ENCODE results near the gene AHNAK. TPM values are rescaled to one million over a fixed set of nuclear protein-coding genes. Genes with fewer than 3 reads are reported as not detected.

AHNAK gene
- total and polyA plus RNA-seq, 2 donors (not counting 3 experiments of a cell fraction or from before 2014, with no cell fraction given) = 35.2 to 436 TPM

GRCh38 chr11:62466444-62466843 lies 80.2 kb downstream of the AHNAK start:
- FAIRE-seq (no peak), DNase-seq (ENCODE audit: low read depth, low spot score) (no peak)
- intact Hi-C loops (cut with micrococcal nuclease) = no loop called here
- no peak for TF ChIP-seq MYC (IDR thresholded peaks at IDR 0.05; ENCODE audit: low read depth, low read length)
- TF ChIP-seq FOS (IDR thresholded peaks at IDR 0.05; ENCODE audit: borderline replicate concordance, insufficient read depth, low read length) = no peak
- no peak for TF ChIP-seq MAX (IDR thresholded peaks at IDR 0.05; ENCODE audit: insufficient read depth, insufficient read length)
- no peak for TF ChIP-seq GATA2 (IDR thresholded peaks at IDR 0.05; ENCODE audit: insufficient read depth, insufficient read length, low read depth, low read length)
- TF ChIP-seq POLR2A (IDR thresholded peaks at IDR 0.05; ENCODE audit: low read depth, low read length) = no peak
- no peak for TF ChIP-seq EZH2 (IDR thresholded peaks at IDR 0.05; ENCODE audit: borderline replicate concordance, low read depth, low read length, severe bottlenecking)
- no peak for TF ChIP-seq CTCF (IDR thresholded peaks at IDR 0.05; ENCODE audit: extremely low read depth in 1 of 2, insufficient read depth in 1 of 2, low read depth in 1 of 2, low read length in 2 of 2)
- Histone ChIP-seq H3K4me2 (ENCODE audit: insufficient read depth, low read length) (no peak overlapping the region), H2AFZ (ENCODE audit: low read depth, low read length) (no peak overlapping the region), H3K36me3 (ENCODE audit: control insufficient read depth in 2 of 2, extremely low read depth in 1 of 2, insufficient read depth in 2 of 2, low read length in 2 of 2) (no peaks in the 10 kb centered on the region), H3K4me3 (replicated peaks in 1 of 3; ENCODE audit: insufficient read depth in 1 of 3, low read depth in 1 of 3, low read length in 3 of 3) (no peak overlapping the region), H3K9me1 (replicated peaks; ENCODE audit: control insufficient read depth, extremely low read depth, insufficient read depth, low read length) (no peaks in the 10 kb centered on the region), H3K4me1 (ENCODE audit: control insufficient read depth, extremely low read depth, insufficient read depth, low read length) (no peaks in the 10 kb centered on the region), H3K9me3 (replicated peaks; ENCODE audit: control insufficient read depth, insufficient read depth, low read length) (no peaks in the 10 kb centered on the region), H3K27ac (ENCODE audit: insufficient read depth, low read depth, low read length) (no peak overlapping the region), H3K9ac (replicated peaks; ENCODE audit: extremely low read depth, insufficient read depth, low read length) (no peak overlapping the region), H4K20me1 (replicated peaks; ENCODE audit: control insufficient read depth, extremely low read depth, insufficient read depth, low read length) (no peaks in the 10 kb centered on the region), H3K79me2 (ENCODE audit: control insufficient read depth, insufficient read depth, low read length) (no peaks in the 10 kb centered on the region), H3K27me3 (ENCODE audit: control insufficient read depth in 2 of 2, insufficient read depth in 2 of 2, low read length in 2 of 2) (no peaks in the 10 kb centered on the region)
- dilution Hi-C loops (cut with MboI; ENCODE audit: extremely low pct_ligation_motif_present, low sequenced_read_pairs) = no loop called here
- BruUV-seq (replicated peaks) = no TSS peak
- POLR2A ChIA-PET = interaction anchor here (0.7 kb wide), 1 partner anchor 389 kb away, joined by 4 read pairs; no protein-coding TSS in a partner anchor
- CTCF ChIA-PET = interaction anchor here (1.2 kb wide), 1 partner anchor 42 kb away, joined by 5 read pairs; no protein-coding TSS in a partner anchor
